GM21360 (cell line): ENCODE data around the gene FOXN1.
"Not testable (repeated sequence)": the region's sequence is repeated elsewhere in the genome, so short reads cannot be mapped to it uniquely, and the experiment has no call there.

ENCODE experiments used
- ATAC-seq: cut with Tn5 transposase; IDR thresholded peaks from one replicate; pipeline ENCODE4 v1.9.1; 2021; ENCODE audit warnings: mild to moderate bottlenecking, moderate library complexity; ENCODE audit not compliant: unreplicated experiment

The FOXN1 gene

DNA sequence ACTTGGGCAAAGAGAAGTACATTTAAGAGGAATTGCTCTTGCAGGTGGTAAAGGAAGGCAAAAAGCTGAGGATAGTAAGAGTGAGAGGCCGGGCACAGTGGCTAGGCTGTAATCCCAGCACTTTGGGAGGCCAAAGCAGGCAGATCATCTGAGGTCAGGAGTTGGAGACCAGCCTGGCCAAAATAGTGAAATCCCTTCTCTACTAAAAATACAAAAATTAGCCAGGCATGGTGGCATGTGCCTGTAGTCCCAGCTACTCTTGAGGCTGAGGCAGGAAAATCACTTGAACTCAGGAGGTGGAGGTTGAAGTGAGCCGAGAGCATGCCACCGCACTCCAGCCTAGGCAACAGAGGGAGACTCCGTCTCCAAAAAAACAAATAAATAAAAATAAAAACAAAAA, 16.1 kb downstream of the FOXN1 start:
- ATAC-seq: not testable (repeated sequence)

DNA sequence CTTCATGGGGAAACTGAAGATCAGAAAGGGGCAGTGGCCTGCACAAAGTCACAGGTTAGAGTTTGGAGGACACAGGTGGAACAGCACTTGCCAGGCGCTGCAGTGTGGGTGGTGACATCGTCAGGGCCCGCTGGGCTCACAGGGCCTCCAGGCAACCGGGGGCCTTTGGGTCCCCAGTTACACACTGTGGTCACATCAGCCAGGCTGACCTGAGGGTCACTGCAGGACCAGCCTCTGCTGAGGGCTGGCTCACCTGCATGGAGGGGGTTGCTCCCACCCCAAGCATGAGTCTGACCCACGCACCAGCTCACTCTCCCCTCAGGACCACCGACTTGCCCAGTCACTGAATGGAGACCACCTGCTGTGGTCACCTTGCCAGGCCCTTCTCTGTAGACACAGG, 17.0 kb downstream of the FOXN1 start:
- no peak for ATAC-seq

DNA sequence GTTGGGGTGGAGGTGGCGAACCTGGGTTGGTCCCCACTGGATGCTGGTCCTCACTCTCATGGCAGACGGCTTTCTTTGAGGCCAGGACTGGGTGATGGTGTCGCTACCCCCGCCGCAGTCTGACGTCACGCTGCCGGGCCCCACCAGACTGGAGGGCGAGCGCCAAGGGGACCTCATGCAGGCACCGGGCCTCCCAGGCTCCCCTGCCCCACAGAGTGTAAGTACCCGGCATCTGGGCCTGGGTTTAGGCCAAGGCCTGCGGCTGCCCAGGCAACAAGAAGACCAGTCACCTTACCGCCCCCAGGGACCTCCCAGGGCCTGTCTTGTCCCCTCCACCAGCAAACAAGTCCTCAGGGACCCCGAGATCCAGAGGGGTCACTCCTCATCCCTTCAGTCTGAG, 17.7 kb downstream of the FOXN1 start:
- no peak for ATAC-seq

- ATAC-seq: no peak
Observed at GRCh38 chr17:28524476-28525424, 18.6 kb downstream of the FOXN1 start.

- no peak for ATAC-seq
Observed at GRCh38 chr17:28526381-28526780, 20.2 kb downstream of the FOXN1 start.

- no peak for ATAC-seq
Observed at GRCh38 chr17:28527181-28527681, 21.1 kb downstream of the FOXN1 start.

DNA sequence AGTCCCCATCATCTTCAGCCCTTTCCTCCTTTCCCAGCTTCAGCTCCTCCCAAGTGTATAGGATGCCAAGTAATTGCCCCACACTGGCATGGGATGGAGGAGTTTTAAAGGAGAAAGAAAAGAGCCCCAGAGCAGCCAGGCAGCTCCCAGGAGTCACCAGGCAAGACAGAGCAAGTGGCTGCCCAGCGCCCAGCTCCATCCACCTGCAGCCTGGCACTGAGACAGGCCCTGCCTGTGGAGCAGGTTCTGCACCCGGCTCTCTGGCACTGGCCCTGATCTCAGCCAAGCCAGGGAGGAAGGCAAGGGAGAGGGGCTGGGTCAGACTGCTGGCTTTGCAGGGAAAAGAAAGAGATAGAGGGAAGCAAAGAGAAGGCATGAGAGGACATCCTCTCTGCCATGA, 21.7 kb downstream of the FOXN1 start:
- no peak for ATAC-seq

DNA sequence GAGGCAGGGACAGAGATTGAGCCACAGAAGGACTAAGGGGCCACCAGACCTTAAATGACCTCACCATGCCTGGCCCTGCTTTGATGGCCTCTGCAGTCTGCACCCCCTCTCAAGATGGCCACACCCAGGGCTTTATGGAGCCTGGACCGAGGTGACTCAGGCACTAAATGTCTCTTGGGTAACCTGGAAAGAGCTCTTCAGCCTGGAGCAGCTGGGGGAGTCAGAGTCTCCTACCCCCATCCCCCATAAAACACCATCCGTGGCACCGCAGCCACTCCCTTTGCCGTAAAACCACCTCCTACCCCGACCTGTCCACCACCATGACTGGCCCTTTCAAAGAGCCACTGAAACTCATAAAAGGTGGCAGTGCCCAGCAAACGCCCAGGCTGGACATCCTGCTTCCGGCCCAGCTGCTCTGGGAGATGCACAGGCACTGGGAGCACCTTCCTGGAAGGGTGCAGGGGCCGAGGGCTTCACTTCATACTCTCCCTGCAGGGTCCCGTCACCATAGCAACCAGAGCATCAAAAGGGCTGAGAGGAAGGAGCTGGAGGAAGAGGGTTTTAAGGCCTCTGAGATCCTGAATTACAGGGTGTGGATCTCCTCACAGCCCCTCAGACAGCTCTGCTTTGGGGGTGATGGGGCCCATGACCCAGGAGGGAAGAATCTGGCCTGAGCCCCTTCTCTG, 22.3 kb downstream of the FOXN1 start:
- ATAC-seq: no peak

DNA sequence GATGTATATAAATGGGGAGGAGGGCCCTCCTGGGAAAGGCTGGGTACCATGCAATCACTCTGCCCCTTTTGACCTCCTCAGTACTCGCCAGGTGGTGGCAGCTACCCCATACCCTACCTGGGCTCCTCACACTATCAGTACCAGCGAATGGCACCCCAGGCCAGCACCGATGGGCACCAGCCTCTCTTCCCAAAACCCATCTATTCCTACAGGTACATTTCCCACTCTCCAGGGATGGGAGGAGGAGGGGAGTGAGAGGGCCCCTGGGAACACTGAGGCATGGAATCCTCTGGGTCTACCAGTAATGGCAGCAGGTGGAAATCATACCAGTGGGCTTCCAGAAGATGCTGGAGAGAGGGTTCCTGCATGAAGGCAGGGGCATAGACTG, 22.9 kb downstream of the FOXN1 start:
- ATAC-seq: no peak

GRCh38 chr17:28530250-28530649, 24.1 kb downstream of the FOXN1 start:
- no peak for ATAC-seq

DNA sequence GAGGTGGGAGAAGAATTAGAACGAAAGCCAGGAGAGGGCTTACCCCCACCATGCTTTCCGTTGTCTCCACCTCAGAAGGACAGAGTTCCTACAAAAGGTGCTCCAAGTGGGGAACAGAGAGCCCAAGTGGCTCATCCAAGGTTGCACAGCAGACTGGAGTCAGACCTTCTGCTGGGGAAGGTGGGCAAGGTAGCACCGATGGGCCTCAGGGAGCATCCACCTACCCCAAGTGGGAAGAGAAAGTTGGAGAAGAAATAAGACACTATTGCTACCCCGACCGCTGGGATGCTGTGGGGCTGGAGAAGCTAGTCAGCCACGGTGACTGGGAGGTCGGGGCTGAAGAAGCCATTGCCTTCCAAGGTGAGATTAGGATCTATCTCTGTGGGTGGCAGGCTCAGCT, 24.8 kb downstream of the FOXN1 start:
- ATAC-seq: no peak

GRCh38 chr17:28532050-28532960, 26.2 kb downstream of the FOXN1 start:
- no peak for ATAC-seq

DNA sequence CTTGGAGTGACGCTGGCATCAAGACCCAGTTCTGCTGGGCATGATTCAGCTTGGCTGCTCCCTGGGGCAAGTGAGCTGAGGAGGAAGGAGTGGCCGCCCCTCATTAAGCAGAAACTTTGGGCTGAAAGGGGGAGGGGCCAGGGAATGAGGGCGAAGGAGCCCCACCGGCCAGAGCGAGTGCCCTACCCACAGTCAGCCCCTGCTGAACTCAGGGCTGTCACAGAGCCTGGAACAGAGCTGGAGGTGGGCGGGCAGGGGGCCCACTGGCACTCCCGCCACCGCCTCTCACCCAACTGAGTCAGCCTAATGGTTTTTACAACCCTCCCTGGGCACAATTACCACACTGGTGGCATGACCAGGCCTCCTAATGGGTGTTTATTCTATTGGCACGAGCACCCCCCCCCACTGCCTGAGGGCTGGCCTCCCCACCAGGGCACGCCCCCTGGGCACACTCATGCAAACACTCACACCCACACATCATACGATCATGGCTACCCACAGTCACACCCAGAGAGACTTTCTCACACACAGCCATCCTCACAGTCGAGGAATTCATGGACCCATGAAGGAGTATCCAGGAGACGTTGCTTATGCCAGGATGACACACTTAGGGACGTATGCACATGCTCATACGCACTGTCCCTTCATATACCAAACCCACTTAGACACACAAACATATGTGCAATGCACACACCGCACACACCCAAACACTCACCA, 27.1 kb downstream of the FOXN1 start:
- no peak for ATAC-seq

DNA sequence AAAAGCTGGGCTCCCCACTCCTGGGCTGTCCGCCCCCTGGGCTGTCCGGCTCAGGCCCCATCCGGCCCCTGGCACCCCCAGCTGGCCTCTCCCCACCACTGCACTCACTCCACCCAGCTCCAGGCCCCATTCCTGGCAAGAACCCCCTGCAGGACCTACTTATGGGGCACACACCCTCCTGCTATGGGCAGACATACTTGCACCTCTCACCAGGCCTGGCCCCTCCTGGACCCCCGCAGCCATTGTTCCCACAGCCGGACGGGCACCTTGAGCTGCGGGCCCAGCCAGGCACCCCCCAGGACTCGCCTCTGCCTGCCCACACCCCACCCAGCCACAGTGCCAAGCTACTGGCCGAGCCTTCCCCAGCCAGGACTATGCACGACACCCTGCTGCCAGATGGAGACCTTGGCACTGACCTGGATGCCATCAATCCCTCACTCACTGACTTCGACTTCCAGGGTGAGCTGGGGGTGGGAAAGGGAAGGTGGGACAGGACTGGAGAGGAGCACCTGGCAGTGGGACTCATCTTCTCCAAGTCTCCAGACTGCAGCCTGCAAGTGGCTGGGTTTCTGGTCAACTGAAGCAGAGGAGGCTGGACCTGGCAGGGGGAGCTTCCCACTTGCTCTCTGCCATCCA, 28.7 kb downstream of the FOXN1 start:
- no peak for ATAC-seq

DNA sequence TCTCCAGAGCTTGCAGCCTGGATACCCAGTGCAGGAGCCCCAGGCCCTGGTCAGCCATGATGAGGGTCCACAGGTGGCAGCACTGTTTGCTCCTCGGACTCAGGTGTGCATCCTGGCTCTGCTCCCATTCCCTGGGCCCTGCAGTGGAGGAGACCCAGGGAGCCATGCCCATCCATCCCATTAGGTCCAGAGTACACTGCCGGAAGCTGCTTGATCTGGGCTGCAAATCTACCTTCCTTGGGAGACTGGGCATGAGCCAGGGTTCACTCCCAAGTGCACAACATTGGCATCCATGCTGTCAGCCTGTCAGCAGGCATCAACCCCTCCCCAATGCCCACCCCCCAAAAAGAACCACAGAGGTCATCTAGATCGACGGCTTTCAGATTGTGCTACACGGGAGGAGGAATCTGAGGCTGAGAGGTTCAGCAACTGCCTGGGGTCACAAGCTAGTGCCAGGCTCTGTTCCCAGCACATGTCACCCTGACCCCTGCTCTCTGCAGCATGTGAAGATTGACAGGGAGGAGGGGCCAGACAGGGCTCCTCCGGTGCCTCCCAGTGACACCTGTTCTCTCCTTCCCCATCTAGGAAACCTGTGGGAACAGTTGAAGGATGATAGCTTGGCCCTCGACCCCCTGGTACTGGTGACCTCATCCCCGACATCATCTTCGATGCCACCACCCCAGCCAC, 30.5 kb downstream of the FOXN1 start:
- no peak for ATAC-seq

DNA sequence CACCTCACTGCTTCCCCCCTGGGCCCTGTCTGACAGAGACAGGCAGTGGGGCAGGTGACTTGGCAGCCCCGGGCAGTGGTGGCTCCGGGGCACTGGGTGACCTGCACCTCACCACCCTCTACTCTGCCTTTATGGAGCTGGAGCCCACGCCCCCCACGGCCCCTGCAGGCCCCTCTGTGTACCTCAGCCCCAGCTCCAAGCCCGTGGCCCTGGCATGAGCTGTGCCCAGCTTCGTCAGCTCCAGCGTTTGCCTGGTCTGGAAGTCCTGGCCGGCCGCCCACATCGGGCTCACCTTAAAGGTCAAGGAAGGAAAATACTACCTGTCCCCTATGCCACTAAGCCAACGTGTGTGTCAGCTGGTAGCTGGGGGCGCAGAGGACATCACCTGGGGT, 31.1 kb downstream of the FOXN1 start:
- no peak for ATAC-seq

DNA sequence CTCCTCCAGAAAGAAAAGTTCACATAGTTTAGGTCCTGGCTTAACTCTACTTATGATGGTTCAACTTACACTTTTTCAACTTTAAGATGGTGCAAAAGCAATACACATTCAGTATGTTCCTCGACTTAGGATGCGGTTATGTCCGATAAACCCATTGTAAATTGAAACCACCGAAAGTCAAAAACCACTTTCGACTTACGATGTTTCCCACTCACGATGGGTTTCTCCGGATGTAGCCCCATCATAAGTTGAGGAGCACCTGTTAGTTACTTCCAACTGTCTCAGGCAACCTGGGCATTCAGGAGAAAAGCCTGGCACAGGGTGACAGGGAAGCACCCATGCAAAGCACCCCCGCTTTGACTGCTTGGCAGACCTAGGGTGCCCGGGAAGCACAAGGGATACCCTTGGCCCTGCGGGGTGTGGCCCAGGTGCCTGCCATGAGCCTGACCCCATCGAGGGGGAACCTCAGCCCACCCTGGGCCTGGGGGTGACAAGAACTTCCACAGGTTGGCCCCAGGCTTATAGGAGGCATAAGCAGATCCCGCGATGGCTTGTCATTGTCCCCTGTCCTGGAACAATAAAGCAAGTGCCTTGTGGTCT, 32.2 kb downstream of the FOXN1 start:
- no peak for ATAC-seq

DNA sequence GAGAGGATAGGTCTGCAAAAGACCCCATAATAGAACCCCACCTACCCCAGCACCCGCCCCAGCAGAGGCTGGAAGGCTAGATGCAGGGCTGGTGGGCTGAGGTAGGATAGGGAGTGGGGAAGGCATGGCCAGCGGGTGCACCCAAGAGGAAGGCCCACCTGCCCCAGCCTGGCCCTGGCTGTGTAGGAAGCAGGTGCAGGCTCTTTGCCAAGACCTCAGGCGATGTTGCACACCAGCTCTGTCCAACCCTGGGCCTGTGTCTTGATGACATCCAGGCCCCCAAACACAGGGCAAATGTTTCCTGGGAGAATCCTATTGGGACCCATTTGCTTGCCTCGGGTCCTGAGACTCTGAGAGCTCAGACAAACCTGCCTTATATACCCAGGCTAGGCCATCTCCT, 34.1 kb downstream of the FOXN1 start:
- ATAC-seq: no peak

GRCh38 chr17:28541439-28541838, 35.3 kb downstream of the FOXN1 start:
- no peak for ATAC-seq
